ENCODE measurements around the gene WASF3.

- TF ChIP-seq CTCF (conservative IDR thresholded peaks at IDR 0.05) = no peak
- TF ChIP-seq EZH2 (IDR thresholded peaks at IDR 0.05; ENCODE audit: low read depth) = no peak
Observed at GRCh38 chr13:26621731-26622401, 64.4 kb downstream of the WASF3 start.
